Measurements from ENCODE around the gene ACAA2.

DNA sequence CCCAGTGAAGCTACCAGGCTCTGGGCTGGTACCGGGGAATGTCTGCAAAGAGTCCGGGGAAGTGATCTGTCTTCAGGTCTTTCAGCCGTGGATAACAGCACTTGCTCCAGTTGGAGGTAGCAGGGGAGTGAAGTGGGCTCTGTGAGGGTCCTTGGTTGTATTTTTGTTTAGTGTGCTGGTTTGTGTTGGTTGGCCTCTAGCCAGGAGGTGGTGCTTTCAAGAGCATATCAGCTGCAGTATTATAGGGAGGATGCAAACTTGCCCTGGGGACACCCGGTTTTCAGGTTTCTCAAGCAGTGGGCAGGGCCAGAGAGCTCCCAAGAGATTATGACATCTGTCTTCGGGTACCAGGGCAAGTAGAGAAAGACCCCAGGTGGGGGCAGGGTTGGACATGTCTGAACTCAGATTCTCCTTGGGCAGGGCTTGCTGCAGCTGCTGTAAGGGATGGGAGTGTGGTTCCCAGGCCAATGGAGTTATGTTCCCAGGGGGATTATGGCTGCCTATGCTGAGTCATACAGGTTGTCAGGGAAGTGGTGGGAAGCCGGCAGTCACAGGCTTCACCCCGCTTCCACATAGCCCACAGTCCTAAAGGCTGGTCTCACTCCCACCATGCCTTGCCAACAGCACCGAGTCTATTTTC, 34.4 kb downstream of the ACAA2 start:
- TF ChIP-seq, protein P1, sequence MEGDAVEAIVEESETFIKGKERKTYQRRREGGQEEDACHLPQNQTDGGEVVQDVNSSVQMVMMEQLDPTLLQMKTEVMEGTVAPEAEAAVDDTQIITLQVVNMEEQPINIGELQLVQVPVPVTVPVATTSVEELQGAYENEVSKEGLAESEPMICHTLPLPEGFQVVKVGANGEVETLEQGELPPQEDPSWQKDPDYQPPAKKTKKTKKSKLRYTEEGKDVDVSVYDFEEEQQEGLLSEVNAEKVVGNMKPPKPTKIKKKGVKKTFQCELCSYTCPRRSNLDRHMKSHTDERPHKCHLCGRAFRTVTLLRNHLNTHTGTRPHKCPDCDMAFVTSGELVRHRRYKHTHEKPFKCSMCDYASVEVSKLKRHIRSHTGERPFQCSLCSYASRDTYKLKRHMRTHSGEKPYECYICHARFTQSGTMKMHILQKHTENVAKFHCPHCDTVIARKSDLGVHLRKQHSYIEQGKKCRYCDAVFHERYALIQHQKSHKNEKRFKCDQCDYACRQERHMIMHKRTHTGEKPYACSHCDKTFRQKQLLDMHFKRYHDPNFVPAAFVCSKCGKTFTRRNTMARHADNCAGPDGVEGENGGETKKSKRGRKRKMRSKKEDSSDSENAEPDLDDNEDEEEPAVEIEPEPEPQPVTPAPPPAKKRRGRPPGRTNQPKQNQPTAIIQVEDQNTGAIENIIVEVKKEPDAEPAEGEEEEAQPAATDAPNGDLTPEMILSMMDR (IDR thresholded peaks at IDR 0.05), result no peak
- TF ChIP-seq EZH2phosphoT487 (IDR thresholded peaks at IDR 0.05), result no peak
- no peak for TF ChIP-seq EZH2 (IDR thresholded peaks at IDR 0.05)

Measured in neural progenitor cell (in vitro differentiated cells).